Measurements from ENCODE around the gene HLA-DRB1. TPM values are rescaled to one million over a fixed set of nuclear protein-coding genes. Genes with fewer than 3 reads are reported as not detected.
A peak's percentile ranks its signal among the peaks of the same experiment; 100 is the strongest.

HLA-DRB1 gene
- total and polyA plus RNA-seq, 2 experiments from 2014 or later, result 0.38 to 1.5 TPM

DNA sequence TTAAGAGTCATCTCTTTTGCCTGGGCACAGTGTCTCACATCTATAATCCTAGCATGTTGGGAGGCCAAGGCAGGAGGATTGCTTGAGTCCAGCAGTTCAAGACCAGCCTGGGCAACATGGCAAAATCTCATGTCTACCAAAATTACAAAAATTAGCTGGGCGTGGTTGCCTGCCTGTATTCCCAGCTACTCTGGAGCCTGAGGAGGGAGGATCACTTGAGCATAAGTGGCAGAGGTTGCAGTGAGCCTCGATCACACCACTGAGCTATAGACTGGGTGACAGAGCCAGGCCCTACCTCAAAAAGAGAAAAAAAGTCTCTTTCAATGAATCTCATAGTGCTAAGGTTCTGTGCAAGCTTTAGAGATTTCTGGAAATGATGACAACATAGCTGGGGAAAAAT lies 1.5 kb downstream of the HLA-DRB1 start (continued):
- TF ChIP-seq, protein P1, sequence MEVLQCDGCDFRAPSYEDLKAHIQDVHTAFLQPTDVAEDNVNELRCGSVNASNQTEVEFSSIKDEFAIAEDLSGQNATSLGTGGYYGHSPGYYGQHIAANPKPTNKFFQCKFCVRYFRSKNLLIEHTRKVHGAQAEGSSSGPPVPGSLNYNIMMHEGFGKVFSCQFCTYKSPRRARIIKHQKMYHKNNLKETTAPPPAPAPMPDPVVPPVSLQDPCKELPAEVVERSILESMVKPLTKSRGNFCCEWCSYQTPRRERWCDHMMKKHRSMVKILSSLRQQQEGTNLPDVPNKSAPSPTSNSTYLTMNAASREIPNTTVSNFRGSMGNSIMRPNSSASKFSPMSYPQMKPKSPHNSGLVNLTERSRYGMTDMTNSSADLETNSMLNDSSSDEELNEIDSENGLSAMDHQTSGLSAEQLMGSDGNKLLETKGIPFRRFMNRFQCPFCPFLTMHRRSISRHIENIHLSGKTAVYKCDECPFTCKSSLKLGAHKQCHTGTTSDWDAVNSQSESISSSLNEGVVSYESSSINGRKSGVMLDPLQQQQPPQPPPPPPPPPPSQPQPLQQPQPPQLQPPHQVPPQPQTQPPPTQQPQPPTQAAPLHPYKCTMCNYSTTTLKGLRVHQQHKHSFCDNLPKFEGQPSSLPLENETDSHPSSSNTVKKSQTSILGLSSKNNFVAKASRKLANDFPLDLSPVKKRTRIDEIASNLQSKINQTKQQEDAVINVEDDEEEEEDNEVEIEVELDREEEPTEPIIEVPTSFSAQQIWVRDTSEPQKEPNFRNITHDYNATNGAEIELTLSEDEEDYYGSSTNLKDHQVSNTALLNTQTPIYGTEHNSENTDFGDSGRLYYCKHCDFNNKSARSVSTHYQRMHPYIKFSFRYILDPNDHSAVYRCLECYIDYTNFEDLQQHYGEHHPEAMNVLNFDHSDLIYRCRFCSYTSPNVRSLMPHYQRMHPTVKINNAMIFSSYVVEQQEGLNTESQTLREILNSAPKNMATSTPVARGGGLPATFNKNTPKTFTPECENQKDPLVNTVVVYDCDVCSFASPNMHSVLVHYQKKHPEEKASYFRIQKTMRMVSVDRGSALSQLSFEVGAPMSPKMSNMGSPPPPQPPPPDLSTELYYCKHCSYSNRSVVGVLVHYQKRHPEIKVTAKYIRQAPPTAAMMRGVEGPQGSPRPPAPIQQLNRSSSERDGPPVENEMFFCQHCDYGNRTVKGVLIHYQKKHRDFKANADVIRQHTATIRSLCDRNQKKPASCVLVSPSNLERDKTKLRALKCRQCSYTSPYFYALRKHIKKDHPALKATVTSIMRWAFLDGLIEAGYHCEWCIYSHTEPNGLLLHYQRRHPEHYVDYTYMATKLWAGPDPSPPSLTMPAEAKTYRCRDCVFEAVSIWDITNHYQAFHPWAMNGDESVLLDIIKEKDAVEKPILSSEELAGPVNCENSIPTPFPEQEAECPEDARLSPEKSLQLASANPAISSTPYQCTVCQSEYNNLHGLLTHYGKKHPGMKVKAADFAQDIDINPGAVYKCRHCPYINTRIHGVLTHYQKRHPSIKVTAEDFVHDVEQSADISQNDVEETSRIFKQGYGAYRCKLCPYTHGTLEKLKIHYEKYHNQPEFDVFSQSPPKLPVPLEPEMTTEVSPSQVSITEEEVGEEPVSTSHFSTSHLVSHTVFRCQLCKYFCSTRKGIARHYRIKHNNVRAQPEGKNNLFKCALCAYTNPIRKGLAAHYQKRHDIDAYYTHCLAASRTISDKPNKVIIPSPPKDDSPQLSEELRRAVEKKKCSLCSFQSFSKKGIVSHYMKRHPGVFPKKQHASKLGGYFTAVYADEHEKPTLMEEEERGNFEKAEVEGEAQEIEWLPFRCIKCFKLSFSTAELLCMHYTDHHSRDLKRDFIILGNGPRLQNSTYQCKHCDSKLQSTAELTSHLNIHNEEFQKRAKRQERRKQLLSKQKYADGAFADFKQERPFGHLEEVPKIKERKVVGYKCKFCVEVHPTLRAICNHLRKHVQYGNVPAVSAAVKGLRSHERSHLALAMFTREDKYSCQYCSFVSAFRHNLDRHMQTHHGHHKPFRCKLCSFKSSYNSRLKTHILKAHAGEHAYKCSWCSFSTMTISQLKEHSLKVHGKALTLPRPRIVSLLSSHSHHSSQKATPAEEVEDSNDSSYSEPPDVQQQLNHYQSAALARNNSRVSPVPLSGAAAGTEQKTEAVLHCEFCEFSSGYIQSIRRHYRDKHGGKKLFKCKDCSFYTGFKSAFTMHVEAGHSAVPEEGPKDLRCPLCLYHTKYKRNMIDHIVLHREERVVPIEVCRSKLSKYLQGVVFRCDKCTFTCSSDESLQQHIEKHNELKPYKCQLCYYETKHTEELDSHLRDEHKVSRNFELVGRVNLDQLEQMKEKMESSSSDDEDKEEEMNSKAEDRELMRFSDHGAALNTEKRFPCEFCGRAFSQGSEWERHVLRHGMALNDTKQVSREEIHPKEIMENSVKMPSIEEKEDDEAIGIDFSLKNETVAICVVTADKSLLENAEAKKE (CRISPR knock-in tag; IDR thresholded peaks at IDR 0.05), result no peak
- TF ChIP-seq, protein P2, sequence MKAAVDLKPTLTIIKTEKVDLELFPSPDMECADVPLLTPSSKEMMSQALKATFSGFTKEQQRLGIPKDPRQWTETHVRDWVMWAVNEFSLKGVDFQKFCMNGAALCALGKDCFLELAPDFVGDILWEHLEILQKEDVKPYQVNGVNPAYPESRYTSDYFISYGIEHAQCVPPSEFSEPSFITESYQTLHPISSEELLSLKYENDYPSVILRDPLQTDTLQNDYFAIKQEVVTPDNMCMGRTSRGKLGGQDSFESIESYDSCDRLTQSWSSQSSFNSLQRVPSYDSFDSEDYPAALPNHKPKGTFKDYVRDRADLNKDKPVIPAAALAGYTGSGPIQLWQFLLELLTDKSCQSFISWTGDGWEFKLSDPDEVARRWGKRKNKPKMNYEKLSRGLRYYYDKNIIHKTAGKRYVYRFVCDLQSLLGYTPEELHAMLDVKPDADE (IDR thresholded peaks at IDR 0.05), result no peak
- no peak for TF ChIP-seq EZH2phosphoT487 (IDR thresholded peaks at IDR 0.05; ENCODE audit: unreplicated experiment)

GRCh38 chr6:32583527-32583898 lies 6.1 kb downstream of the HLA-DRB1 start:
- H3K79me2 ChIP-seq (replicated peaks; ENCODE audit: insufficient read depth), result no peaks in the 10 kb centered on the region
- no peaks in the 10 kb centered on the region for H4K20me1 ChIP-seq (replicated peaks; ENCODE audit: insufficient read depth)
- no peak overlapping the region for H3K27ac ChIP-seq (ENCODE audit: low read depth)
- H3K4me2 ChIP-seq, result no peak overlapping the region
- no peak overlapping the region for H3K27ac Mint-ChIP-seq
- ATAC-seq, result peak; percentile 59
- no peaks in the 10 kb centered on the region for H3F3A ChIP-seq (replicated peaks; ENCODE audit: low read depth)
- H3K4me3 Mint-ChIP-seq, result peak overlapping the region; percentile 89
- no peaks in the 10 kb centered on the region for H3K36me3 ChIP-seq (ENCODE audit: insufficient read depth)
- H2AFZ ChIP-seq, result no peak overlapping the region
- TF ChIP-seq, protein P3, sequence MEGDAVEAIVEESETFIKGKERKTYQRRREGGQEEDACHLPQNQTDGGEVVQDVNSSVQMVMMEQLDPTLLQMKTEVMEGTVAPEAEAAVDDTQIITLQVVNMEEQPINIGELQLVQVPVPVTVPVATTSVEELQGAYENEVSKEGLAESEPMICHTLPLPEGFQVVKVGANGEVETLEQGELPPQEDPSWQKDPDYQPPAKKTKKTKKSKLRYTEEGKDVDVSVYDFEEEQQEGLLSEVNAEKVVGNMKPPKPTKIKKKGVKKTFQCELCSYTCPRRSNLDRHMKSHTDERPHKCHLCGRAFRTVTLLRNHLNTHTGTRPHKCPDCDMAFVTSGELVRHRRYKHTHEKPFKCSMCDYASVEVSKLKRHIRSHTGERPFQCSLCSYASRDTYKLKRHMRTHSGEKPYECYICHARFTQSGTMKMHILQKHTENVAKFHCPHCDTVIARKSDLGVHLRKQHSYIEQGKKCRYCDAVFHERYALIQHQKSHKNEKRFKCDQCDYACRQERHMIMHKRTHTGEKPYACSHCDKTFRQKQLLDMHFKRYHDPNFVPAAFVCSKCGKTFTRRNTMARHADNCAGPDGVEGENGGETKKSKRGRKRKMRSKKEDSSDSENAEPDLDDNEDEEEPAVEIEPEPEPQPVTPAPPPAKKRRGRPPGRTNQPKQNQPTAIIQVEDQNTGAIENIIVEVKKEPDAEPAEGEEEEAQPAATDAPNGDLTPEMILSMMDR (conservative IDR thresholded peaks at IDR 0.05; ENCODE audit: low read depth in 2 of 2), result no peak
- no peak for TF ChIP-seq STAT1 (IDR thresholded peaks at IDR 0.05; ENCODE audit: unreplicated experiment)
- no peaks in the 10 kb centered on the region for H3K27me3 ChIP-seq (ENCODE audit: insufficient read depth)
- H3K9me3 Mint-ChIP-seq, result no peaks in the 10 kb centered on the region; the same call in 2 of the 3 replicates
- peaks cover 2% of the 10 kb centered on the region; the same call in 1 of the 3 replicates for H3K4me1 Mint-ChIP-seq
- no peaks in the 10 kb centered on the region for H3K9me2 ChIP-seq (ENCODE audit: insufficient read depth)
- H3K4me3 ChIP-seq, result no peak overlapping the region
- H3K4me1 ChIP-seq (ENCODE audit: insufficient read depth), result no peaks in the 10 kb centered on the region
- peaks cover 15% of the 10 kb centered on the region for H3K27me3 Mint-ChIP-seq (ENCODE audit: insufficient read depth, low read depth, poor library complexity)
- H3K36me3 Mint-ChIP-seq (ENCODE audit: low read depth), result no peaks in the 10 kb centered on the region
- no peak for DNase-seq (ENCODE audit: low spot score)

All from GM23338 (cell line).